K562 (cell line): Measurements from ENCODE around the gene UHRF1. TPM values are rescaled to one million over a fixed set of nuclear protein-coding genes. Genes with fewer than 3 reads are reported as not detected.

Source experiments
- ATAC-seq: fragments of 200-7000 bp; cut with Tn5 transposase; 3 replicates; pipeline ENCODE4 v1.9.1; 2020; ENCODE audit warnings: moderate library complexity
- BruUV-seq: library from RNA; stranded (reverse); fragments of 400-500 nt; replicated peaks from 2 replicates; lab custom pipeline; 2021; lab: Mats Ljungman, UMichigan
- CTCF ChIA-PET: fragments of 300-600 bp; formaldehyde crosslinking; extraction: SDS; loops from one replicate; lab custom pipeline; 2021; ENCODE audit warnings: low intra/inter-chr PET ratio; lab: Yijun Ruan, JAX
- POLR2A ChIA-PET: fragments of 300-600, 350-650 bp; sonication (Branson Sonifier 250); formaldehyde crosslinking; extraction: SDS; loops from one replicate; lab custom pipeline; 2021; ENCODE audit warnings: antibody characterized with exemption, inconsistent platforms; lab: Yijun Ruan, JAX
- DNase-seq, 4 experiments: peaks; one replicate each; pipeline versions ENCODE4 v3.0.0 to v3.0.0-alpha.2; 2011 to 2018; ENCODE audit warnings: low spot score in 3 of 4, mixed read lengths in 3 of 4; ENCODE audit errors: extremely low read depth in 1 of 4
- FAIRE-seq: peaks from 2 replicates; lab custom pipeline; 2011; peaks lifted over from hg19 to GRCh38; lab: Jason Lieb, UNC
- H2AFZ ChIP-seq: 2 replicates; pipeline ENCODE4 v1.6.0; 2011; ENCODE audit warnings: low read depth, low read length, control low read depth, inconsistent platforms
- H3K27ac ChIP-seq: fragments of 200-600 bp; 3 replicates; pipeline ENCODE4 v1.8.0; 2011; ENCODE audit warnings: low read depth, mild to moderate bottlenecking, control low read depth, inconsistent platforms, low read length, moderate library complexity, mixed read lengths; ENCODE audit errors: extremely low read depth
- H3K27me3 ChIP-seq, 2 experiments: fragments of 300-600 bp in 1 of 2; 2 replicates in 1 of 2; 3 replicates in 1 of 2; pipeline versions ENCODE4 v1.6.0 to v1.8.0; 2011; ENCODE audit warnings: inconsistent platforms in 2 of 2, low read length in 2 of 2, mild to moderate bottlenecking in 1 of 2, mixed read lengths in 1 of 2, moderate library complexity in 1 of 2; ENCODE audit not compliant: control insufficient read depth in 2 of 2, insufficient read depth in 2 of 2
- H3K36me3 ChIP-seq: fragments of 300-600 bp; 3 replicates; pipeline ENCODE4 v1.8.0; 2011; ENCODE audit warnings: mild to moderate bottlenecking, low read length, inconsistent platforms; ENCODE audit not compliant: control insufficient read depth, insufficient read depth
- H3K4me1 ChIP-seq, 2 experiments: fragments of 200-600 bp in 1 of 2; replicated peaks in 1 of 2; 2 replicates in 1 of 2; 3 replicates in 1 of 2; pipeline versions ENCODE4 v1.5.1 to v1.8.0; 2011; ENCODE audit warnings: inconsistent platforms in 2 of 2, low read length in 2 of 2, mild to moderate bottlenecking in 1 of 2, mixed read lengths in 1 of 2, moderate library complexity in 1 of 2; ENCODE audit not compliant: control insufficient read depth in 2 of 2, insufficient read depth in 2 of 2
- H3K4me2 ChIP-seq: 2 replicates; pipeline ENCODE4 v1.6.1; 2011; ENCODE audit warnings: low read length, control low read depth, inconsistent platforms, mixed read lengths; ENCODE audit not compliant: insufficient read depth
- H3K4me3 ChIP-seq: fragments of 200-600 bp; sonication (generic), shearing (Covaris generic); 2 replicates; pipeline ENCODE4 v1.5.1; 2016; ENCODE audit warnings: control low read depth, inconsistent platforms
- H3K79me2 ChIP-seq: fragments of 200-600 bp; 3 replicates; pipeline ENCODE4 v1.8.0; 2011; ENCODE audit warnings: low read length, inconsistent platforms; ENCODE audit not compliant: control insufficient read depth, insufficient read depth
- H3K9ac ChIP-seq, 2 experiments: 2 replicates each; pipeline versions ENCODE4 v1.6.0 to v1.6.1; 2011; ENCODE audit warnings: low read depth in 2 of 2, low read length in 2 of 2, control low read depth in 1 of 2, inconsistent platforms in 1 of 2, mild to moderate bottlenecking in 1 of 2, mixed read lengths in 1 of 2; ENCODE audit not compliant: insufficient read depth in 1 of 2
- H3K9me1 ChIP-seq: one replicate; pipeline ENCODE4 v1.6.0; 2011; ENCODE audit warnings: inconsistent platforms, mild to moderate bottlenecking, low read length, moderate library complexity; ENCODE audit not compliant: control insufficient read depth, insufficient read depth
- H3K9me3 ChIP-seq: replicated peaks from 2 replicates; pipeline ENCODE4 v1.5.1; 2011; ENCODE audit warnings: low read depth, low read length, inconsistent platforms; ENCODE audit not compliant: control insufficient read depth, insufficient read depth
- H4K20me1 ChIP-seq: replicated peaks from 2 replicates; pipeline ENCODE4 v1.6.1; 2011; ENCODE audit warnings: low read length, inconsistent platforms, mixed read lengths; ENCODE audit not compliant: control insufficient read depth, insufficient read depth
- ATF3 ChIP-seq, 2 experiments: fragments of 450-650 bp in 1 of 2; sonication (generic) in 1 of 2; formaldehyde crosslinking in 1 of 2; IDR thresholded peaks in 1 of 2; conservative IDR thresholded peaks in 1 of 2; 2 replicates each; pipeline versions ENCODE4 v1.6.1 to v1.8.1; 2016 to 2023; ENCODE audit warnings: mild to moderate bottlenecking in 2 of 2, moderate library complexity in 2 of 2, inconsistent platforms in 1 of 2, missing genetic modification reagents in 1 of 2
- CREM ChIP-seq: IDR thresholded peaks from 2 replicates; pipeline ENCODE4 v1.6.1; 2014; ENCODE audit warnings: antibody characterized with exemption, low read depth
- EGR1 ChIP-seq: fragments of 450-650 bp; conservative IDR thresholded peaks from 2 replicates; pipeline ENCODE4 v1.6.1; 2017; ENCODE audit warnings: mild to moderate bottlenecking
- POLR2AphosphoS2 ChIP-seq: IDR thresholded peaks from 2 replicates; pipeline ENCODE4 v1.6.1; 2012; ENCODE audit warnings: low read length, improper control_type of control experiment
- ZNF140 ChIP-seq: fragments of 250-450 bp; sonication (Bioruptor Pico); IDR thresholded peaks from 2 replicates; pipeline ENCODE4 v1.8.0; 2021; ENCODE audit warnings: moderate library complexity, mild to moderate bottlenecking, inconsistent platforms
- WGBS: fragments of 100-300 bp; shearing (Covaris generic); methylation state at CpG from one replicate; pipeline ENCODE4 v1.1.6; 2016; ENCODE audit warnings: low coverage, mixed read lengths; ENCODE audit not compliant: insufficient coverage; ENCODE audit errors: missing lambda C conversion rate; 5-methylcytosine and 5-hydroxymethylcytosine counted together
- in situ Hi-C: fragments of 300-500 bp; cut with MboI; formaldehyde crosslinking; loops from 4 replicates; pipeline ENCODE4 v1.15.0; 2018; ENCODE audit warnings: inconsistent platforms, mixed read lengths
- intact Hi-C: fragments of 100-400 bp; cut with micrococcal nuclease; formaldehyde crosslinking; loops from 2 replicates; pipeline ENCODE4 v1.14.2; 2022
- polyA plus RNA-seq, 8 experiments: library from polyadenylated mRNA; depleted of rRNA in 4 of 8; stranded (reverse) in 5 of 8; unstranded in 3 of 8; fragments of >200 nt; fragmentation: Nextera tagmentation in 2 of 8; fragmentation: Illumina TruSeq in 1 of 8; extraction: Ambion mirVana in 2 of 8; extraction: Trizol in 1 of 8; gene quantifications; 2 replicates each; pipeline versions ENCODE4 v1.2.1 to v1.2.3, GENCODE V29; 2011 to 2014; ENCODE audit warnings: inconsistent platforms in 1 of 8, missing spikeins in 1 of 8
- total RNA-seq, 7 experiments: library from RNA; depleted of rRNA in 6 of 7; stranded (reverse); fragments of >200 nt in 6 of 7; fragmentation: Illumina TruSeq in 2 of 7; extraction: Trizol in 2 of 7; gene quantifications; 2 replicates each; pipeline versions ENCODE4 v1.2.1 to v1.2.3, GENCODE V29; 2011 to 2021; ENCODE audit warnings: low replicate concordance in 1 of 7

UHRF1 gene
- total and polyA plus RNA-seq, 9 of the 15 experiments (the other 6 are each of a cell fraction or from before 2014, with no cell fraction given) = 6.0 to 101 (median 30.9) TPM

GRCh38 chr19:4929186-4929585 lies 19.9 kb downstream of the UHRF1 start:
- intact Hi-C loops = no loop called here
- Histone ChIP-seq H3K79me2 (peaks cover 34% of the 10 kb centered on the region), H3K27me3 (no peaks in the 10 kb centered on the region), H3K9me1 (peaks cover 4% of the 10 kb centered on the region), H3K9ac (no peak overlapping the region), H3K4me3 (no peak overlapping the region), H3K4me1 (peaks cover 8 to 35% of the 10 kb centered on the region in 2 experiments; a peak in 4 of 5 replicates), H3K27ac (no peak overlapping the region), H4K20me1 (peaks cover 4% of the 10 kb centered on the region; the same call in 1 of the 2 replicates), H3K9me3 (no peaks in the 10 kb centered on the region), H3K4me2 (no peak overlapping the region), H2AFZ (no peak overlapping the region), H3K36me3 (peaks cover 65% of the 10 kb centered on the region; the same call in 2 of the 3 replicates)
- ChIA-PET CTCF (no interaction called here), POLR2A (interaction anchor here (0.9 to 1.2 kb wide), 2 partner anchors 9 to 10 kb away, joined by 3 read pairs; no protein-coding TSS in a partner anchor)
- TF ChIP-seq EGR1 = 0 out of 2 replicates have a peak, but pooled peaks have one; percentile 15
- TF ChIP-seq POLR2AphosphoS2 = no peak
- in situ Hi-C loops = no loop called here
- FAIRE-seq (no peak), DNase-seq (no peak), ATAC-seq (no peak)
- 100% methylated on average over 9 of the region's 22 CpGs for WGBS
- no TSS peak for BruUV-seq

GRCh38 chr19:4930664-4931063 lies 21.4 kb downstream of the UHRF1 start:
- Histone ChIP-seq H4K20me1 (peaks cover 4% of the 10 kb centered on the region; the same call in 1 of the 2 replicates), H3K9me1 (peaks cover 4% of the 10 kb centered on the region), H3K4me3 (no peak overlapping the region), H3K9ac (no peak overlapping the region), H3K79me2 (peaks cover 23% of the 10 kb centered on the region), H2AFZ (no peak overlapping the region), H3K4me1 (peaks cover 8 to 35% of the 10 kb centered on the region in 2 experiments; a peak in 4 of 5 replicates), H3K27me3 (no peaks in the 10 kb centered on the region), H3K4me2 (no peak overlapping the region), H3K9me3 (no peaks in the 10 kb centered on the region), H3K36me3 (peaks cover 76% of the 10 kb centered on the region; the same call in 2 of the 3 replicates), H3K27ac (no peak overlapping the region)
- intact Hi-C loops = no loop called here
- ATAC-seq = no peak
- no peak for FAIRE-seq
- ChIA-PET POLR2A (interaction anchor here (0.6 to 1.2 kb wide), 2 partner anchors 14 to 191 kb away, joined by 3 read pairs; no protein-coding TSS in a partner anchor), CTCF (no interaction called here)
- TF ChIP-seq ZNF140 = no peak
- peak; percentile 42; the same call in 1 of the 2 replicates for TF ChIP-seq ATF3 (IDR thresholded peaks at IDR 0.05)
- no peak for TF ChIP-seq ATF3 (CRISPR knock-in tag; conservative IDR thresholded peaks at IDR 0.05)
- TF ChIP-seq CREM = 0 out of 2 replicates have a peak, but pooled peaks have one; percentile 21
- peak; percentile 52 for TF ChIP-seq EGR1
- in situ Hi-C loops = no loop called here
- 82% methylated on average over 26 of the region's 28 CpGs for WGBS
- no TSS peak for BruUV-seq
- peak in 3 of 4 experiments; percentile 19 to 31 (median 28) for DNase-seq
